ENCODE results near the gene NCOR1. TPM values are rescaled to one million over a fixed set of nuclear protein-coding genes. Genes with fewer than 3 reads are reported as not detected.

NCOR1 gene
- total and polyA plus RNA-seq, 8 donors: 110 to 139 (median 117) TPM

GRCh38 chr17:15981646-15982580, 233.4 kb downstream of the NCOR1 start:
- ATAC-seq: no peak
- no peak for TF ChIP-seq CTCF (IDR thresholded peaks at IDR 0.05)
- H3K4me1 ChIP-seq: peaks cover 0 to 16% of the 10 kb centered on the region in 2 donors
- intact Hi-C loops (cut with DNase I): no loop called here
- H3K27me3 ChIP-seq: no peaks in the 10 kb centered on the region
- peaks cover 0 to 86% of the 10 kb centered on the region in 2 donors for H3K36me3 ChIP-seq
- H3K9me3 ChIP-seq: no peaks in the 10 kb centered on the region
- H3K4me3 ChIP-seq: no peak overlapping the region
- DNase-seq: no peak
- H3K27ac ChIP-seq: no peak overlapping the region

- Histone ChIP-seq H3K9me3 (no peaks in the 10 kb centered on the region), H3K36me3 (peaks cover 0 to 80% of the 10 kb centered on the region in 2 donors), H3K4me1 (peaks cover 0 to 16% of the 10 kb centered on the region in 2 donors), H3K27ac (no peak overlapping the region), H3K27me3 (no peaks in the 10 kb centered on the region), H3K4me3 (no peak overlapping the region)
- intact Hi-C loops (cut with DNase I): no loop called here
- ATAC-seq (no peak), DNase-seq (no peak)
- no peak for TF ChIP-seq CTCF (IDR thresholded peaks at IDR 0.05)
Measured at GRCh38 chr17:15981208-15981607, 234.1 kb downstream of the NCOR1 start.

Other genes starting within 250 kb of the NCOR1 start
- 10 to 100 TPM; 22.6 to 26.7 TPM for gene ZSWIM7, start 215.8 kb downstream of the NCOR1 start, total RNA-seq
- 10 to 100 TPM; 54.2 to 64.4 (median 56.1) TPM for gene ZSWIM7, start 215.8 kb downstream of the NCOR1 start, polyA plus RNA-seq (ENCODE audit: insufficient read length in 6 of 6)
- gene TTC19, start 215.7 kb downstream of the NCOR1 start, total RNA-seq: 10 to 100 TPM; 31.6 to 34.0 TPM
- 10 to 100 TPM; 56.8 to 70.5 (median 64.0) TPM for gene TTC19, start 215.7 kb downstream of the NCOR1 start, polyA plus RNA-seq (ENCODE audit: insufficient read length in 6 of 6)
- 10 to 100 TPM; 15.9 to 27.9 TPM for gene PIGL, start 1.7 kb upstream of the NCOR1 start, total RNA-seq
- 10 to 100 TPM; 31.3 to 56.0 (median 43.3) TPM for gene PIGL, start 1.7 kb upstream of the NCOR1 start, polyA plus RNA-seq (ENCODE audit: insufficient read length in 6 of 6)
- 10 to 100 TPM; 11.5 to 13.5 TPM for gene CENPV, start 137.9 kb upstream of the NCOR1 start, total RNA-seq
- gene CENPV, start 137.9 kb upstream of the NCOR1 start, polyA plus RNA-seq (ENCODE audit: insufficient read length in 6 of 6): 10 to 100 TPM; 71.6 to 92.6 (median 78.8) TPM
- gene UBB, start 165.6 kb upstream of the NCOR1 start, total RNA-seq: 1,000 to 10,000 TPM; 1,151 to 1,430 TPM
- 1,000 to 10,000 TPM; 1,641 to 2,150 (median 1,838) TPM for gene UBB, start 165.6 kb upstream of the NCOR1 start, polyA plus RNA-seq (ENCODE audit: insufficient read length in 6 of 6)
- 10 to 100 TPM; 58.0 to 97.7 TPM for gene TRPV2, start 200.0 kb upstream of the NCOR1 start, total RNA-seq
- gene TRPV2, start 200.0 kb upstream of the NCOR1 start, polyA plus RNA-seq (ENCODE audit: insufficient read length in 6 of 6): 10 to 100 TPM in 4 of 6 donors, 1 to 10 TPM in 2; 9.2 to 15.1 (median 10.7) TPM